ENCODE results near the gene NDUFV1. TPM values are rescaled to one million over a fixed set of nuclear protein-coding genes. Genes with fewer than 3 reads are reported as not detected.
A peak's percentile ranks its signal among the peaks of the same experiment; 100 is the strongest.
"Not testable (repeated sequence)": the region's sequence is repeated elsewhere in the genome, so short reads cannot be mapped to it uniquely, and the experiment has no call there.

NDUFV1 gene
- total RNA-seq, 1 donor from 2014 or later, result 191 TPM

GRCh38 chr11:67654225-67654624, 47.5 kb downstream of the NDUFV1 start:
- no peak overlapping the region for H3K27ac Mint-ChIP-seq (ENCODE audit: unreplicated experiment)
- no peaks in the 10 kb centered on the region for H3K36me3 Mint-ChIP-seq (ENCODE audit: low read depth, unreplicated experiment)
- H3K4me1 Mint-ChIP-seq (ENCODE audit: unreplicated experiment), result no peaks in the 10 kb centered on the region
- no peak overlapping the region for H3K4me3 Mint-ChIP-seq (ENCODE audit: unreplicated experiment)
- H3K27me3 Mint-ChIP-seq (ENCODE audit: unreplicated experiment), result peaks cover 5% of the 10 kb centered on the region
- DNase-seq (ENCODE audit: low spot score), result no peak
- H3K9me3 Mint-ChIP-seq (ENCODE audit: unreplicated experiment), result no peaks in the 10 kb centered on the region
- TF ChIP-seq CTCF (IDR thresholded peaks at IDR 0.05; ENCODE audit: unreplicated experiment), result no peak

GRCh38 chr11:67656278-67656922, 49.7 kb downstream of the NDUFV1 start:
- DNase-seq (ENCODE audit: low spot score), result no peak
- no peak for TF ChIP-seq CTCF (IDR thresholded peaks at IDR 0.05; ENCODE audit: unreplicated experiment)
- H3K9me3 Mint-ChIP-seq (ENCODE audit: unreplicated experiment), result no peaks in the 10 kb centered on the region
- no peaks in the 10 kb centered on the region for H3K4me1 Mint-ChIP-seq (ENCODE audit: unreplicated experiment)
- no peaks in the 10 kb centered on the region for H3K27me3 Mint-ChIP-seq (ENCODE audit: unreplicated experiment)
- no peaks in the 10 kb centered on the region for H3K36me3 Mint-ChIP-seq (ENCODE audit: low read depth, unreplicated experiment)
- H3K27ac Mint-ChIP-seq (ENCODE audit: unreplicated experiment), result no peak overlapping the region
- H3K4me3 Mint-ChIP-seq (ENCODE audit: unreplicated experiment), result no peak overlapping the region

- H3K9me3 Mint-ChIP-seq (ENCODE audit: unreplicated experiment), result no peaks in the 10 kb centered on the region
- no peak for TF ChIP-seq CTCF (IDR thresholded peaks at IDR 0.05; ENCODE audit: unreplicated experiment)
- H3K4me3 Mint-ChIP-seq (ENCODE audit: unreplicated experiment), result no peak overlapping the region
- no peaks in the 10 kb centered on the region for H3K36me3 Mint-ChIP-seq (ENCODE audit: low read depth, unreplicated experiment)
- no peaks in the 10 kb centered on the region for H3K27me3 Mint-ChIP-seq (ENCODE audit: unreplicated experiment)
- no peak overlapping the region for H3K27ac Mint-ChIP-seq (ENCODE audit: unreplicated experiment)
- no peak for DNase-seq (ENCODE audit: low spot score)
- no peaks in the 10 kb centered on the region for H3K4me1 Mint-ChIP-seq (ENCODE audit: unreplicated experiment)
Measured at GRCh38 chr11:67657300-67657699, 50.6 kb downstream of the NDUFV1 start.

- H3K27ac Mint-ChIP-seq (ENCODE audit: unreplicated experiment); H3K36me3 Mint-ChIP-seq (ENCODE audit: low read depth, unreplicated experiment); H3K9me3 Mint-ChIP-seq (ENCODE audit: unreplicated experiment); H3K27me3 Mint-ChIP-seq (ENCODE audit: unreplicated experiment); H3K4me3 Mint-ChIP-seq (ENCODE audit: unreplicated experiment); DNase-seq (ENCODE audit: low spot score); H3K4me1 Mint-ChIP-seq (ENCODE audit: unreplicated experiment): not testable (repeated sequence)
- TF ChIP-seq CTCF (IDR thresholded peaks at IDR 0.05; ENCODE audit: unreplicated experiment), result peak; percentile 10
Measured at GRCh38 chr11:67659651-67660165, 53.0 kb downstream of the NDUFV1 start.

- not testable (repeated sequence) for H3K4me1 Mint-ChIP-seq (ENCODE audit: unreplicated experiment); H3K27ac Mint-ChIP-seq (ENCODE audit: unreplicated experiment)
Measured at GRCh38 chr11:67660752-67661151, 54.0 kb downstream of the NDUFV1 start.

More at GRCh38 chr11:67660752-67661151, 54.0 kb downstream of the NDUFV1 start:
- DNase-seq (ENCODE audit: low spot score); H3K36me3 Mint-ChIP-seq (ENCODE audit: low read depth, unreplicated experiment); H3K27me3 Mint-ChIP-seq (ENCODE audit: unreplicated experiment); H3K9me3 Mint-ChIP-seq (ENCODE audit: unreplicated experiment); H3K4me3 Mint-ChIP-seq (ENCODE audit: unreplicated experiment): not testable (repeated sequence)

Other genes with a start within 250 kb of the NDUFV1 start
- 12.6 TPM for gene CLCF1, start 233.3 kb upstream of the NDUFV1 start, total RNA-seq (ENCODE audit: unreplicated experiment)
- 18.4 TPM for gene RAD9A, start 214.9 kb upstream of the NDUFV1 start, total RNA-seq (ENCODE audit: unreplicated experiment)
- gene PPP1CA, start 205.1 kb upstream of the NDUFV1 start, total RNA-seq (ENCODE audit: unreplicated experiment), result 249 TPM
- gene TBC1D10C, start 202.9 kb upstream of the NDUFV1 start, total RNA-seq (ENCODE audit: unreplicated experiment), result 13.2 TPM
- not detected for gene CARNS1, start 191.3 kb upstream of the NDUFV1 start, total RNA-seq (ENCODE audit: unreplicated experiment)
- 44.2 TPM for gene RPS6KB2, start 178.4 kb upstream of the NDUFV1 start, total RNA-seq (ENCODE audit: unreplicated experiment)
- 12.9 TPM for gene PTPRCAP, start 169.3 kb upstream of the NDUFV1 start, total RNA-seq (ENCODE audit: unreplicated experiment)
- gene CORO1B, start 163.5 kb upstream of the NDUFV1 start, total RNA-seq (ENCODE audit: unreplicated experiment), result 252 TPM
- gene GPR152, start 154.2 kb upstream of the NDUFV1 start, total RNA-seq (ENCODE audit: unreplicated experiment), result not detected
- gene CABP4, start 151.6 kb upstream of the NDUFV1 start, total RNA-seq (ENCODE audit: unreplicated experiment), result not detected
- 47.4 TPM for gene TMEM134, start 137.7 kb upstream of the NDUFV1 start, total RNA-seq (ENCODE audit: unreplicated experiment)
- gene AIP, start 123.9 kb upstream of the NDUFV1 start, total RNA-seq (ENCODE audit: unreplicated experiment), result 32.9 TPM
- gene PITPNM1, start 101.6 kb upstream of the NDUFV1 start, total RNA-seq (ENCODE audit: unreplicated experiment), result 11.5 TPM
- 27.8 TPM for gene CDK2AP2, start 98.8 kb upstream of the NDUFV1 start, total RNA-seq (ENCODE audit: unreplicated experiment)
- not detected for gene CABP2, start 83.5 kb upstream of the NDUFV1 start, total RNA-seq (ENCODE audit: unreplicated experiment)
- gene GSTP1, start 23.1 kb upstream of the NDUFV1 start, total RNA-seq (ENCODE audit: unreplicated experiment), result 696 TPM
- 6.8 TPM for gene NUDT8, start 23.0 kb downstream of the NDUFV1 start, total RNA-seq (ENCODE audit: unreplicated experiment)
- not detected for gene TBX10, start 32.8 kb downstream of the NDUFV1 start, total RNA-seq (ENCODE audit: unreplicated experiment)
- gene ACY3, start 43.8 kb downstream of the NDUFV1 start, total RNA-seq (ENCODE audit: unreplicated experiment), result not detected
- 0.72 TPM for gene ALDH3B2, start 67.7 kb downstream of the NDUFV1 start, total RNA-seq (ENCODE audit: unreplicated experiment)